Measurements from ENCODE around the gene LRRC8E. TPM values are rescaled to one million over a fixed set of nuclear protein-coding genes. Genes with fewer than 3 reads are reported as not detected.

Gene LRRC8E
- total RNA-seq (not detected), polyA plus RNA-seq (1 to 10 TPM in 2 of 3 donors, under 1 TPM in 1; 0.23 to 1.2 (median 1.2) TPM)

DNA sequence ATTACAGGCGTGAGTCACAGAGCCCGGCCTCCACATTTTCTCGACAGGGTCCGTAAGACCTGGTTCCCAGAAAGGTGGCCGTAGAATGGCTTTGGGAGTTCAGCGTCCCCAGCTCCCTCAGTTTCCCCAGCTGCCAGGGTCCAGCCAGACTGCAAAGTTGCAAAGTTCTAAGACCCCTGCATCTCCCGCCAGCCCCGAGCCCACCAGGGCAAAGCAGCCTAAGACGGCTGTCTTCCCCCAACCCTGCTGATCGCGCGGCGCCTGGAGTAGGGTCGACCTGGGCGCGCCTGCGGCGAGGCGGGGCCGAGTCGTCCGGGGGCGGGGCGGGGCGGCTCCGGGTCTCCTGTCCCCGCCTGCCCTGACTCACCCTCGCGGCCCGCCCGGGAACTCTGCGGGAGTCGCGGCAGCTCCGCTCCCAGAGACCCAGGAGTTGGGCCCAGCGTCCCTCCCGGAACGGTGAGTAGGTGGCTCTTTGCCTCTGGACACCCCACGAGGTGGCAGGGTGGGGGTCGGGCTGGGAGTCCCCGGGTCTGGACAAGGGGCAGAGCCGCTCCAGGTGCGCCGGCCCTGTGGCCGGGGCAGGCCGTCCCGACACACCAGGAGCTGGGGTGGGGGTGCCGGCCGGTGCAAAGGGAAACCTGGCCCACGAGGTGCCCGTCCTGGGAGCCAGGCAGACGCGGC lies at the start of gene LRRC8E:
TSS of gene LRRC8E (plus strand) at position 366 of the 681 bp plus-strand sequence. CDS start 7,094 bp downstream, outside the sequence.
- Histone ChIP-seq H3K4me1 (peaks cover 0 to 8% (median 6%) of the 10 kb centered on the region in 4 donors), H3K4me3 (peak within 1 kb of the TSS in 3 of 4 donors; percentile 11 to 31 (median 26)), H3K36me3 (no peaks in the 10 kb centered on the region), H3K9me3 (no peaks in the 10 kb centered on the region), H3K27ac (no peak within 1 kb of the TSS), H3K27me3 (peaks cover 13 to 41% (median 18%) of the 10 kb centered on the region in 3 donors)
- intact Hi-C loops (cut with DNase I), result no loop called here
- WGBS, 2 donors, result 5 to 10% methylated on average over 53 of the region's 53 CpGs
- TF ChIP-seq, protein P1, sequence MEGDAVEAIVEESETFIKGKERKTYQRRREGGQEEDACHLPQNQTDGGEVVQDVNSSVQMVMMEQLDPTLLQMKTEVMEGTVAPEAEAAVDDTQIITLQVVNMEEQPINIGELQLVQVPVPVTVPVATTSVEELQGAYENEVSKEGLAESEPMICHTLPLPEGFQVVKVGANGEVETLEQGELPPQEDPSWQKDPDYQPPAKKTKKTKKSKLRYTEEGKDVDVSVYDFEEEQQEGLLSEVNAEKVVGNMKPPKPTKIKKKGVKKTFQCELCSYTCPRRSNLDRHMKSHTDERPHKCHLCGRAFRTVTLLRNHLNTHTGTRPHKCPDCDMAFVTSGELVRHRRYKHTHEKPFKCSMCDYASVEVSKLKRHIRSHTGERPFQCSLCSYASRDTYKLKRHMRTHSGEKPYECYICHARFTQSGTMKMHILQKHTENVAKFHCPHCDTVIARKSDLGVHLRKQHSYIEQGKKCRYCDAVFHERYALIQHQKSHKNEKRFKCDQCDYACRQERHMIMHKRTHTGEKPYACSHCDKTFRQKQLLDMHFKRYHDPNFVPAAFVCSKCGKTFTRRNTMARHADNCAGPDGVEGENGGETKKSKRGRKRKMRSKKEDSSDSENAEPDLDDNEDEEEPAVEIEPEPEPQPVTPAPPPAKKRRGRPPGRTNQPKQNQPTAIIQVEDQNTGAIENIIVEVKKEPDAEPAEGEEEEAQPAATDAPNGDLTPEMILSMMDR (IDR thresholded peaks at IDR 0.05), result no peak
- TF ChIP-seq POLR2A (IDR thresholded peaks at IDR 0.05), result no peak
- no peak for TF ChIP-seq EP300 (IDR thresholded peaks at IDR 0.05)
- TF ChIP-seq POLR2AphosphoS5 (IDR thresholded peaks at IDR 0.05), result no peak
- DNase-seq, result no peak

DNA sequence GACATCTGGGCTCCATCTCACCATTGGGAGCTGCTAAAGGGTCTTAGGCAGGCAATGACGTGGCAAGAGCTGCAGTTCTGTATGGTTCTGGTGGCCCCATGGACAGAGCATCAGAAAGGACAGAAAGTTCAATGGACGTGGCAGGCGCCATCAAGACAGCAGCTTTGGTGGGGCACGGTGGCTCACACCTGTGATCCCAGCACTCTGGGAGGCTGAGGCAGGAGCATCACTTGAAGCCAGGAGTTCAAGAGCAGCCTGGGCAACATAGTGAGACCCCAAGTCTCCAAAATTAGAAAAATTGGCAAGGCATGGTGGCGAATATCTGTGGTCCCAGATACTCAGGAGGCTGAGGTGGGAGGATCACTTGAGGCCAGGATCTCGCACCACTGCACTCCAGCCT lies 48.8 kb upstream of the LRRC8E start:
- Histone ChIP-seq H3K36me3 (no peaks in the 10 kb centered on the region), H3K4me3 (no peak overlapping the region), H3K9me3 (no peaks in the 10 kb centered on the region), H3K4me1 (no peaks in the 10 kb centered on the region), H3K27me3 (no peaks in the 10 kb centered on the region), H3K27ac (no peak overlapping the region)
- WGBS, 2 donors, result 95% methylated on average over 6 of the region's 6 CpGs
- intact Hi-C loops (cut with DNase I), result no loop called here
- TF ChIP-seq POLR2A (IDR thresholded peaks at IDR 0.05) (no peak), POLR2AphosphoS5 (IDR thresholded peaks at IDR 0.05) (no peak), EP300 (IDR thresholded peaks at IDR 0.05) (no peak)
- TF ChIP-seq, protein P1 (IDR thresholded peaks at IDR 0.05), result no peak
- DNase-seq, result no peak

- intact Hi-C loops (cut with DNase I), result no loop called here
- DNase-seq, result no peak
- Histone ChIP-seq H3K4me1 (no peaks in the 10 kb centered on the region), H3K4me3 (no peak overlapping the region), H3K36me3 (no peaks in the 10 kb centered on the region), H3K27ac (no peak overlapping the region), H3K9me3 (no peaks in the 10 kb centered on the region), H3K27me3 (no peaks in the 10 kb centered on the region)
- TF ChIP-seq, protein P1 (IDR thresholded peaks at IDR 0.05), result no peak
- no peak for TF ChIP-seq POLR2A (IDR thresholded peaks at IDR 0.05)
- no peak for TF ChIP-seq POLR2AphosphoS5 (IDR thresholded peaks at IDR 0.05)
- WGBS, 2 donors, result 93 to 95% methylated on average over 8 of the region's 8 CpGs
Observed at GRCh38 chr19:7840629-7841028, 47.7 kb upstream of the LRRC8E start.

DNA sequence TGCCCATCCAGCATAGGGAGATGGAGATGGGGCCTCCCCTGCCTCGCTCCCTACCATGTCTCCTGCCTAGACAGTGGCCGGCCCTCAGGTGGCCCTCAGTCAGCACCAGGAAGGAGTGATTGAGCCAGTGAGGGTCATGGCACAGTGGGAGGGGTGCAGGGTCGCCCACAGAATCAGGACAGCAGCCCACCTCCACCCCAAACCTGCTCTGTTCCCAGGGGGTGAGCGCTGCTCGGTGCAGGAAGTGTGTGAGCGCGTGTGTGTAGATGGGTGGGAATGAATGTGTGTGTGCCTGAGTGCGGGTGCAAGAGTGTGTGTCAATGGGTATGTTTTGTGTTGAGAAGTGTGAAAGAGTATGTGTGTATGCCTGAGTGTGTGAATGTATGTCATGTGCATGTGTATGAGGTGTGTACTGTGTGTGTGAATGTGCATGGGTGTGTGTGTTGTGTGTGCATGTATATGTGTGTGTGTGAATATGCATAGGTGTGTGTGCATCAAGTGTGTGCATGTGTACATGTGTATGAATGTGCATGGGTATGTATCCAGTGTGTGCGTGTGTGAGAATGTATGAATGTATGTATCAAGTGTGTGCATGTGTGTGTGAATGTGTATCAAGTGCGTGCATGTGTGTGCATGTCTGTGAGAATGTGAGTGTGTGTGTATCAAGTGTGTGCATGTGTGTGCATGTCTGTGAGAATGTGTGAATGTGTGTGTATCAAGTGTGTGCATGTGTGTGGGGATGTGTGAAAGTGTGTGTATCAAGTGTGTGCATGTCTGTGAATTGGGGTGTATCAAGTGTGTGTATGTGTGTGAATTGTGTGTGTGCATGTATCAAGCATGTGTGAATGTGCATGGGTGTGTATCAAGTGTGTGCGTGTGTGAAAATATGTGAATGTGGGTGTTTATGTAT lies 46.3 kb upstream of the LRRC8E start:
- no peak for TF ChIP-seq EP300 (IDR thresholded peaks at IDR 0.05)
- no peak for TF ChIP-seq POLR2A (IDR thresholded peaks at IDR 0.05)
- TF ChIP-seq POLR2AphosphoS5 (IDR thresholded peaks at IDR 0.05), result no peak
- TF ChIP-seq, protein P1 (IDR thresholded peaks at IDR 0.05), result no peak

More for the DNA sequence above, 46.3 kb upstream of the LRRC8E start:
- intact Hi-C loops (cut with DNase I), result no loop called here
- Histone ChIP-seq H3K27me3 (no peaks in the 10 kb centered on the region), H3K4me1 (no peaks in the 10 kb centered on the region), H3K36me3 (no peaks in the 10 kb centered on the region), H3K4me3 (no peak overlapping the region), H3K27ac (no peak overlapping the region), H3K9me3 (no peaks in the 10 kb centered on the region)
- 91 to 94% methylated on average over 11 of the region's 11 CpGs for WGBS, 2 donors
- DNase-seq, result no peak

Data from sigmoid colon (tissue), 7 donors.